ENCODE results near the gene POT1.

Gene POT1

GRCh38 chr7:124808206-124808605, 121.4 kb downstream of the POT1 start:
- DNase-seq (ENCODE audit: low read depth in 2 of 2), result no peak

- no peak for DNase-seq (ENCODE audit: low read depth in 2 of 2)
Observed at GRCh38 chr7:124801330-124801895, 128.2 kb downstream of the POT1 start.

- DNase-seq (ENCODE audit: low read depth in 2 of 2), result no peak
Observed at GRCh38 chr7:124800386-124800785, 129.2 kb downstream of the POT1 start.

DNA sequence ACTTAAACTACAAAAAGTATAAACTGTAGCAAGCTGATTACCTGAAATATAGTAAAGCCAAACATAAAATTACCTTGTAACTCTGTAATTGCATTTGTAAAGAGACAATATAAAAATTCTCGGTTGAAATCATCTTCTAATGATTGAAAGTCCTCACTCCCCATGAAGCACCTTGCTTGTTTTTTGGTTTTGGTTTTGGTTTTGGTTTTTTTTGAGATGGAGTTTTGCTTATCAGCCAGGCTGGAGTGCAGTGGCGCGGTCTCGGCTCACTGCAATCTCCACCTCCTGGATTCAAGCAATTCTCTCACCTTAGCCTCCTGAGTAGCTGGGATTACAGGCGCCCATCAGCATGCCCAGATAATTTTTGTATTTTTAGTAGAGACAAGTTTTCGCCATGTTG, 130.2 kb downstream of the POT1 start:
- no peak for DNase-seq (ENCODE audit: low read depth in 2 of 2)

- no peak for DNase-seq (ENCODE audit: low read depth in 2 of 2)
Observed at GRCh38 chr7:124796771-124797170, 132.9 kb downstream of the POT1 start.

- DNase-seq (ENCODE audit: low read depth in 2 of 2), result no peak
Observed at GRCh38 chr7:124792696-124793095, 136.9 kb downstream of the POT1 start.

GRCh38 chr7:124792002-124792401, 137.6 kb downstream of the POT1 start:
- DNase-seq (ENCODE audit: low read depth in 2 of 2), result no peak

GRCh38 chr7:124791426-124791825, 138.2 kb downstream of the POT1 start:
- no peak for DNase-seq (ENCODE audit: low read depth in 2 of 2)

GRCh38 chr7:124790645-124791044, 139.0 kb downstream of the POT1 start:
- DNase-seq (ENCODE audit: low read depth in 2 of 2), result no peak

GRCh38 chr7:124785994-124786393, 143.6 kb downstream of the POT1 start:
- DNase-seq (ENCODE audit: low read depth in 2 of 2), result no peak

DNA sequence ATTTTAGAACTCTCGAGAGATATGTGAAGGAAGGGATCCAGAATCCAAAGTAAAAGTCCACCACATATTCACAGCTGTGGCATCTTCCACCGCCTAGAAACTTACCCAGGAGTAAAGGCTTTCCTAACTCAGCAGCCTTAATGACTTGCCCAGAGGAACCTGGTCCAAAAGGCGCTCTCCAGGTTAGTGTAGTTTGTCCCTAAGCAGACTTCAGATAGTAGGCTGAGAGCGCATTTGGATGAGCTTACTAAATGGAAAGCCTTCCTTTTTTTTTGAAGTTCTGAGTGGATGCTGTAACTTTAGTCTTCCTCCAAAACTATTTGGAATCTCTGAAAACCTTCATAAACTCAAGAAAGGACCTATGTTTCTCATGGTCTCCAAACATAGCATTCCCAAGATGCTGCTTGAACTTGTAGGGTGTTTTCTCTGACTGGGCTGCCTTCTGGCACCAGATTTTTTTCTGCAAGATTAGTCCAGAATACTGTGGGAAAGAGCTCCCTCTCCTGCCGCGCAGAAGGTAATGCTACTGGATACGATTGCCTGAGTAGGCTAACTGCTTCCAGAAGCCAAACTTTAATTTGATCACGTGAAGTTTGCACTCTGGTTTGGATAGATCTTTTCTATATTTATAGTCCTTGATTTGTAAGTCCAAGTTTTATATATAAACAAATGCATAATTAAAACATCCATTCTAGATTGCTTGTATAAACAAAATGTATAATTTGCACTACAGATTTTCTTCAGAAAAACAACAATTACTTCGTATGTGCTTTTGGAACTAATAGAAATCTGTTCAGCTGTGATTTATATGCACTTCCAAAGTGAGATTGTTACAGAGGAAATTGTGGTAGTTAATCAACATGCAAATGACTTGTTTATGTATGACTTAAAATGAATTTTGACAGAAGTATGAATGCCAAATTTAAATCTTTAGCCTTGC, 144.5 kb downstream of the POT1 start:
- no peak for DNase-seq (ENCODE audit: low read depth in 2 of 2)

DNA sequence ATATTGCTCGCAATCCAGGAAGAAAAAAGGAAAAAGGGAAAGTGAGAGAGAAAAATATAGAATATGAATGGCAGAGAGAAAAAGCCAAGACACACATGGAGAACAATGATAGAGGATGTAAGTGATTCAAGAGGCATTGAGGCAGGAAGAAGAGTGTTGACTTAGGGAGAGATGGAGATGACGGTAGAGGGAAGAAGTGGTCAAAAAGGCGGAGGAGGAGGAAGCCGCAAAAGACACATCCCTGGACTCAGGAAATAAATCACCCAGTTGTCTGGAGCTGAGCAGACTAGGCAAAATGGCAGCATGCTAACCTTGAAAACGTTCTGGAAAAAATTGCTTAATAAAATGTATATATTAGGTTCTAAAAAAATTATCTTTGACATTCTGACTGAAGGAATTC, 146.4 kb downstream of the POT1 start:
- DNase-seq (ENCODE audit: low read depth in 2 of 2), result no peak

DNA sequence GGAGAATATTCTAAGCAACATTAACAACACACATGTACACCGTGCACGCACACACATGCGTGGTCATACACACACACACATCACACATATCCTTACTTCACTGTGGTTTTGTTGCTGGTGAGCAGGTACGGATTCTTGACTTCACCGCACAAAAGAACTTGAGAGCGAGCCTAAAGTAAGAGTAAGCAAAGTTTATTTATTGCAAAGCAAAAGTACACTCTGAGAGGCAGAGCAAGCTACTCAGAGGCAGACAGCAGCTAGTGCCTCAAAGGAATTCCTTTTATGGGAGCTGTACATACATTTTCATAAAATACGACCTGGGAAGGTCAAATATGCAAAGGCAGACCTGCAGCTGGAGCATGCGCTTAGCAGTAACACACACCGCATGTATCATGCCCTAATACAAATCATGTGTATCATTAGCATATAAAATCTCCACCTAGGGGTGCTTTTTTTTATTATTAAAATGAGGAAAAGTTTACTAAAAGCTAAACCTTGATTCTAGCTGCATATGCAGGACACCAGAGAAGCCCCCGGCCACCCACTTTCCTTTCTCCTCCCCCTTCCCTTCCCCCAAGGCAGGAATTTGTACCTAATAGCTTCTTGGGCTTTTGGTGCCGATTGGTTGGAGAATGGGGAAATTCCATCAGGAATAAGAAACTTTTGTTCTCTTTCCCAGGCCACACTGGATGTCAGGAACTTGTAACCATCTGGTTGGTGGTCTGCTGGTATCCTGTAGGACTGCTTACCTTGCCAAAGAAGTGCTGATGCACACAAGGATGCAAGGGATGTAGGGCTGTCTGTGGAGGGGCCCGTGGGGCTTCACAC, 147.5 kb downstream of the POT1 start:
- DNase-seq (ENCODE audit: low read depth in 2 of 2), result no peak

DNA sequence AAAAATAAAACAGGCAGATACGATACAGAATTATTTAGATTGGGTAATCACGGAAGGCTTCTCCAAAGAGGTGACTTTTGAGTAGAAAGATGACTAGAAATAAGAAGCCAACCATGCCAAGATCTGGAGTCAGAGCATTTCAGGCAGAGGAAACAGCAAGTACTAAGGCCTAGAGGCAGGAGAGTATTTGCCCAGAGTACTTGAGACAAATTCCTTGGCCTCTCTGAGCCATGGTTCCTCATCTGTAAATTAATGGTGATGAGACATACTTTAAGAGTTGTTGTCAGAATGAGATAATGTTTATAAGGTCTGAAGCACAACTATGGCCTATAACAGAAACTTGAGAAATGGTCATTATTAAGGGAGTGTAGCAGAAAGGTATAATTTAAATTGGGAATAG, 148.2 kb downstream of the POT1 start:
- DNase-seq (ENCODE audit: low read depth in 2 of 2), result no peak

GRCh38 chr7:124780608-124781007, 149.0 kb downstream of the POT1 start:
- DNase-seq (ENCODE audit: low read depth in 2 of 2), result no peak

- DNase-seq (ENCODE audit: low read depth in 2 of 2), result no peak
Observed at GRCh38 chr7:124780056-124780455, 149.6 kb downstream of the POT1 start.

DNA sequence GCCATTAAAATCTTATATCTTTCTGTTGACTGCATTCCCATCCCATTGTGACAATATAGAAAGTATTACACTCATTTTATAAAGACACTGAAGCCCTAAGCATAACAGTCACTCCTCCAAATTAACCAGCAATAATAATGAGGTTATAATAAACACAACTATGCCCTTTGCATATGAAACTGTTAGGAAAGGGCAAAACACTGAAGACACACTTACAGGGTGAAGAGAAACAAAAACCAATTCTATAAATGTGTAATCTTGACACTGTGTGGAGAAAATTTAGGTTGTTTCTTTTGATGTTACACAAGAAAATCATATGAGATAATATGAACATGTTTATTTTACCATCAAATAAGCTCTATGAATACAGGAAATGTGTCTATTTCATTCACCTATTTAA, 150.0 kb downstream of the POT1 start:
- DNase-seq (ENCODE audit: low read depth in 2 of 2), result no peak

- DNase-seq (ENCODE audit: low read depth in 2 of 2), result no peak
Observed at GRCh38 chr7:124779194-124779593, 150.4 kb downstream of the POT1 start.

- no peak for DNase-seq (ENCODE audit: low read depth in 2 of 2)
Observed at GRCh38 chr7:124777268-124777667, 152.4 kb downstream of the POT1 start.

- no peak for DNase-seq (ENCODE audit: low read depth in 2 of 2)
Observed at GRCh38 chr7:124776153-124776552, 153.5 kb downstream of the POT1 start.

- no peak for DNase-seq (ENCODE audit: low read depth in 2 of 2)
Observed at GRCh38 chr7:124775422-124775821, 154.2 kb downstream of the POT1 start.

- DNase-seq (ENCODE audit: low read depth in 2 of 2), result no peak
Observed at GRCh38 chr7:124773938-124774337, 155.7 kb downstream of the POT1 start.

DNA sequence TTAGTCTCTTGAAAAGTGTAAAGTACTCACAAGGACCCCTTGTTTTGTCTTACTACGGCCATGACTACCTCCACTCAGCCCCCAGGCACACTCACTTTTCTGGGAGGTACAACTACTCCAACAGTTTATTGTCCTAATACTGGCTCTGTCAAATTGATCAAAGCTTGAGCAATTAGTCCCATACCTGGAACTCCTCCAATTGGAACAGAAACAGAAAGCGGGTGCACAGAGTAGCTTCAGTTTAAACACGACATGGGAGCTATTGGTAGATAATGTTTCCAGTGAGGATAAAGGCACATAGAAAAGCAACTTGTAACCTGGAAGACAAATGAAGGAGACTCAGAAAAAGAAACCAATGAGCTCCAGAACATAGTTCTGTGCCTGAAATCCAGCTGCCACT, 156.3 kb downstream of the POT1 start:
- no peak for DNase-seq (ENCODE audit: low read depth in 2 of 2)

Measured in stimulated activated CD8-positive, alpha-beta memory T cell treated with anti-CD3 and anti-CD28 coated beads, Interleukin-15, amount 100 ng/mL, for 4 hours (primary cell).